ENCODE measurements around the gene TBCE.
A peak's percentile ranks its signal among the peaks of the same experiment; 100 is the strongest.

The TBCE gene

DNA sequence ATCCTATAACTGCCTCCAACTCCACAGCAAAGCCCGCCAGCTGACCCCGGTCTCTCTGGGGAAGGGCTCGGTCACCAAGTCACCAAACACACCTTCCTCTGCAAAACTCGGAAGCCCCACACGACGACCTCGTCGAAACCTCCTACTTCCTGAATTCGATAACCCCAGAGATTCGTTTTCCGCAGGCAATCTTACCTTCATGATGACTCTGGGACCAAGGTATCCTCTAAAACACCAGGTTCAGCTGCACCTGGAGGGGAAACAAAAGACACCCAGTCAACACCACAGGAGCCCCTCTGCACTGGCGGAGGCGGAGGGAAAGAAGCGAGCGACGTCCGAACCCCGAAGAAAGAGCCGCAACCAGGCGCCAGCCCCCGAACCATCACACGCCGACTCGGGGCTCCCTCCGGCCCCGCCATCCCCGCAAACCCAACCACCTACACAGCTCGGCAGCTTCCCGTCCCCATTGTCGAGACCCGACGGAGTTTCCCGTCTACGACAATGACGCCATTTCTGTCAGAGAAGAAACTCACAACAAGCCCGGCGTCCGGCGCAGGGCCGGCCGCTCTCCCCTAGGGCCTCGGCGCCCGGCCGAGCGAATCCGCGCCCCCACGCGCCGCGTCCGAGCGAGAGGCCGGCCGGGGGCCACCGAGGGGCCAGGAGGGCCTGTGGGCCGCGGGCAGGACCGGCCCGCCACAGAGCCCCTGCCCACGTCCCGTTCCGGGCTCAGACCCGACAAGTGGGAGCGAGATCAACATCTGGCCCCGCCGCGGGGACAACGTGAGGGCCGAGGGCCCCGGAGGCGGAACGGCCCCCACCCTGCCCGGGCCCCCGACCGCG, 40.3 kb upstream of the TBCE start:
- DNase-seq (ENCODE audit: low read depth) = no peak
- TF ChIP-seq, protein P1, sequence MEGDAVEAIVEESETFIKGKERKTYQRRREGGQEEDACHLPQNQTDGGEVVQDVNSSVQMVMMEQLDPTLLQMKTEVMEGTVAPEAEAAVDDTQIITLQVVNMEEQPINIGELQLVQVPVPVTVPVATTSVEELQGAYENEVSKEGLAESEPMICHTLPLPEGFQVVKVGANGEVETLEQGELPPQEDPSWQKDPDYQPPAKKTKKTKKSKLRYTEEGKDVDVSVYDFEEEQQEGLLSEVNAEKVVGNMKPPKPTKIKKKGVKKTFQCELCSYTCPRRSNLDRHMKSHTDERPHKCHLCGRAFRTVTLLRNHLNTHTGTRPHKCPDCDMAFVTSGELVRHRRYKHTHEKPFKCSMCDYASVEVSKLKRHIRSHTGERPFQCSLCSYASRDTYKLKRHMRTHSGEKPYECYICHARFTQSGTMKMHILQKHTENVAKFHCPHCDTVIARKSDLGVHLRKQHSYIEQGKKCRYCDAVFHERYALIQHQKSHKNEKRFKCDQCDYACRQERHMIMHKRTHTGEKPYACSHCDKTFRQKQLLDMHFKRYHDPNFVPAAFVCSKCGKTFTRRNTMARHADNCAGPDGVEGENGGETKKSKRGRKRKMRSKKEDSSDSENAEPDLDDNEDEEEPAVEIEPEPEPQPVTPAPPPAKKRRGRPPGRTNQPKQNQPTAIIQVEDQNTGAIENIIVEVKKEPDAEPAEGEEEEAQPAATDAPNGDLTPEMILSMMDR (conservative IDR thresholded peaks at IDR 0.05; ENCODE audit: low read length) = no peak

DNA sequence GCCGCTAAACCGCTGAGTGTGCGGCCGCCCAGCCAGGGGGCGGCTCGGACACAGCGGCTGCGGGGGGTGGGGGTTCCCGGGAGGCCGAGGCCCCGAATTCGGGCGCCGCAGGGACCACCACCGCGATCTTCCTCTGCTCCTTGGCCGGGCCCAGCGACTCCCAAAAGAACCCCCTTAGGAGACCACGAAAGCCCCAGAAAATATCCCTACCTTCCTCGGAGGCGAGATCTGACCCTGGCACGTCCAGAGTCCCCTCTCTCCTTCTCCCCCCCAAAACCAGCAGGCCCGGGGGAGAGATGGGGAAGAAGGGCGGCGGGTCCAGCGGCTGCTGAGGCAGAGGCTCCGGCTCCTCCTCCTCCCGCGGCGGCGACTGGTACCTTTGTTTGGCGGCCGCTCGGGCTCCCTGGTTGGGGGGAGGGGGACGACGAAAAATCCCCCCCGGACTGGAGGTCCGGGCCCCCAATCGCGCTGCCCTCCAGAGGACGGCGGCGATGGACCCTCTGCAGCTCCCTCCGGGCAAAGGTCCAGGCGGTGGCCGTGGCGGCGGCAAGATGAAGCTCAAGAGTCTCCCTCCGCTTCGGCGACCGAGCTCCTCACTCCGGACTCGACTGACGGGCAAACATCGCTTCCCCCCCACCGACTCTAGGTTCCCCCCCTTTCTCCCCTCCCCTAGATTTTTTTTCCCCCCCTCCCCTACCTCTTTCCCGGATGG, 39.5 kb upstream of the TBCE start, which contains the start of gene ARID4B:
TSS of gene ARID4B (minus strand) at position 621 of the 712 bp plus-strand sequence. CDS start 1,260 bp downstream, outside the sequence.
- no peak for DNase-seq (ENCODE audit: low read depth)
- H3K4me3 ChIP-seq (ENCODE audit: low read length) = peak within 1 kb of the TSS; percentile 85
- TF ChIP-seq, protein P1 (conservative IDR thresholded peaks at IDR 0.05; ENCODE audit: low read length) = no peak

More for the DNA sequence above, 40.3 kb upstream of the TBCE start:
- H3K4me3 ChIP-seq (ENCODE audit: low read length) = peak overlapping the region; percentile 85

DNA sequence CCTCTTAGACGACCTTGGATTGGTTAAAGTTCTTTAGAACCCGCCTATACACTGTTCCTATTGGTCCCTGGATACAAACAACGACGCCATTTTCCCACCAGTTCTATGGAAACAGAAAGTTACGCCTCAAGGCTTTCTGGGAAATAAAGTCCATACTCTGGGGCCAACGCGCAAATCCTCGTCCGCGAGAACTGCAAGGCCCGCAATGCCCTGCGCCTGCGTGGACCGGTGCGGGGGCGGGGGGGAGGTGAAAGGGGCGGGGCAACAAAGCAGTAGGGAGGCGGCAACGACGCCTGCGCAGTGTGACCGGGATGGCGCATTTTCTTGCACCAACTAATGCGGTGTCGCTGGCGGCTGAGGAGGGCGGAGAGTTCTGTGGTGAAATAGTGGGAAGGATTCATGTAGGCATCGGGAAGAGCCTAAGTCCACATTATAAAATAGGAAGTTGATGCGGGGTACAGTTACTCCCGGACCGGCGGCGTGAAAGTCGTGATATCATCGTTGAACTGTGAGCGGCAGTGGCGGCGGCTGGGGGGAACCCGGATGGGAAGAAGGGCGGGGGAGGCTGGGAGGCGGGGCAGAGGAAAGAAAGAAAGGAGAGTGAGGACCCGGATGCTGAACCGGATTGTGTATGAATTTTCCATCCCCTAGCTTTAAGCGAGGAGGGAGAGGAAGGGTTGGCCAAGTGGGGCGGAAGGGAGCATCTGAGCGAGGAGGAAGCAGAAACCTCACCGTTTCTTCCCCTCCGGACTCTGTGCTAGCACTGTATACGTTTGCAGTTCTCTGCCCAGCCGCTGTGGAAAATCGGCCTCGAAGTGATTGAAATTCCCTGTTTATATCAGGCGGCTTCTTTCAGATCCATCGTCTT, 38.7 kb upstream of the TBCE start, which contains the start of gene GGPS1:
TSS of gene GGPS1 (plus strand) at position 300 of the 868 bp plus-strand sequence. CDS start 6,695 bp downstream, outside the sequence.
- H3K4me3 ChIP-seq (ENCODE audit: low read length) = peak within 1 kb of the TSS; percentile 85
- peak; percentile 100 for DNase-seq (ENCODE audit: low read depth)
- TF ChIP-seq, protein P1 (conservative IDR thresholded peaks at IDR 0.05; ENCODE audit: low read length) = 0 out of 2 replicates have a peak, but pooled peaks have one; percentile 11

DNA sequence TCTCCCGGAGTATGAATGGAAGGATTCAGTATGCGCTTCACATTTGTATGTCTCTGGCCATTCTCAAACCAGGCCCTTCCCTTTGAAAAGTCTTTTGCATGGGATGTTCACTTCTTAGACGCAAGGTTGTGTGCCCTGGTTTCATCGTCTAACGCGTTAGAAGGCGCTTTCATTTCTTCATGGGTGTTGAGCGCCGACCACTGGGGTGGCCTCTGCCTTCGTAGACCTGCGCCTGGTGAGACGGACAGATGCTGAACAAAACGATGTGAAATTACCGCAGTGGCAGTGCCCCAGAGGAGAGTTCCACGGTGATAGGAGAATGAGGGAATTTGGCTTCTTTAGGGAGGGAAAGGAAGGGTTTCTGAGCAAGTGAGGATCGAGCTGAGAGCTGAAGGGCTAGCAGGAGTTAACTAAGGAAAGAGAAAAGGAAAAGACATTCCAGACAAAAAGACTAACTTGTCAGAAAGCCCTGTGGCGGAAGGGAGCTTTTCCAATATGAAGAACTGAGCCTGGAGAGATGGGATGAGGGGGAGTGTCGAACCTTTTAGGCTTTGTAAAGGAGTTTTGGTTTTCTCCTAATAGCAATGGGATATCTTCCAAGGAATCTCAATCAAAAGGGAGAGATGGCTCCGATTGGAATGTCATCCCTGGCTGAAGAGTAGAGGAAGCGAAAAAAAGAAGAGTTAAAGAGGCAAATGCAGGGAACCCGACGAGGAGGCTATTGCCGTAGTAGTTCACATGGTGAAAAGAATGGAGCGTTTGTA, 37.9 kb upstream of the TBCE start:
- H3K4me3 ChIP-seq (ENCODE audit: low read length) = peak overlapping the region; percentile 59
- TF ChIP-seq, protein P1 (conservative IDR thresholded peaks at IDR 0.05; ENCODE audit: low read length) = no peak; the same call in 1 of the 2 replicates
- DNase-seq (ENCODE audit: low read depth) = peak; percentile 31

DNA sequence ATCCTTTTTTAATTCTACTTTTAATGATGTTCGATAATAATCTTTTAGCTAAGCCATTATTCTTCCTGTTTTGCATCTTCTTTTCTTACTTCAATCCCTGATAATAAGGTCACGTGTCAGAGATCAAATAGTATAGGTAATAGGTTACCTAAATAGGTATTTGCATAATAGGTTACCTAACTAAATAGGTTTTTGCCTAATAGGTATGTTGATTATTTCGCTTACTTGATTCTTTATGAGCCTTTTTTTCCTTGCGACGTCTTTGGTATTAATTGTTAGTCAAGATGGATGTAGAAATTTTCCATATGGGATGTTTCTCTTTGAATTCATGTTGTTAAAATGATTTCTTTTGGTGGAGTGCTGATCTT, 36.3 kb upstream of the TBCE start:
- H3K4me3 ChIP-seq (ENCODE audit: low read length) = no peak overlapping the region
- DNase-seq (ENCODE audit: low read depth) = no peak
- TF ChIP-seq, protein P1 (conservative IDR thresholded peaks at IDR 0.05; ENCODE audit: low read length) = no peak

DNA sequence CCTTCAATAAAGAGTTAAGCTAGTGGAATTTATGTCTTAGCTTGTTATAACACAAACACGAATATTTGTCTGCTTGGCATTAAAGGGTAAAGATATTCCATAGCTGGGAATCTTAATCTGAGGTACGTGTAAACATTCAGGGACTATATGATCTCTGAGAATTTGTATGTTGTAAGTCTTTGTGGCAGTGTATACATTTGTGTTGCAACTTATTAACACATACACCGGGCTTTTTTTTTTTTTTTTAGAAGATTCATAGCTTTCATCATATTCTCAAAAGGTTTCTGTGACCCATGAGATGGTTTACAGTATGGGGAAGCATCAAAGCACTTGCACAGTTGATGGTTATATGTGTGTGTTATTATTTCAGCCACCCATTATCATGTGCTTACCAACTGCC, 35.8 kb upstream of the TBCE start:
- H3K4me3 ChIP-seq (ENCODE audit: low read length) = no peak overlapping the region
- TF ChIP-seq, protein P1 (conservative IDR thresholded peaks at IDR 0.05; ENCODE audit: low read length) = no peak
- no peak for DNase-seq (ENCODE audit: low read depth)

All from AG10803 (cell line).